HG03378 (cell line): ENCODE results near the gene PTPRG.

Experiments used
- ATAC-seq: cut with Tn5 transposase; IDR thresholded peaks from one replicate; pipeline ENCODE4 v1.9.1; 2021; ENCODE audit warnings: mild to moderate bottlenecking, moderate library complexity; ENCODE audit not compliant: unreplicated experiment

PTPRG gene

DNA sequence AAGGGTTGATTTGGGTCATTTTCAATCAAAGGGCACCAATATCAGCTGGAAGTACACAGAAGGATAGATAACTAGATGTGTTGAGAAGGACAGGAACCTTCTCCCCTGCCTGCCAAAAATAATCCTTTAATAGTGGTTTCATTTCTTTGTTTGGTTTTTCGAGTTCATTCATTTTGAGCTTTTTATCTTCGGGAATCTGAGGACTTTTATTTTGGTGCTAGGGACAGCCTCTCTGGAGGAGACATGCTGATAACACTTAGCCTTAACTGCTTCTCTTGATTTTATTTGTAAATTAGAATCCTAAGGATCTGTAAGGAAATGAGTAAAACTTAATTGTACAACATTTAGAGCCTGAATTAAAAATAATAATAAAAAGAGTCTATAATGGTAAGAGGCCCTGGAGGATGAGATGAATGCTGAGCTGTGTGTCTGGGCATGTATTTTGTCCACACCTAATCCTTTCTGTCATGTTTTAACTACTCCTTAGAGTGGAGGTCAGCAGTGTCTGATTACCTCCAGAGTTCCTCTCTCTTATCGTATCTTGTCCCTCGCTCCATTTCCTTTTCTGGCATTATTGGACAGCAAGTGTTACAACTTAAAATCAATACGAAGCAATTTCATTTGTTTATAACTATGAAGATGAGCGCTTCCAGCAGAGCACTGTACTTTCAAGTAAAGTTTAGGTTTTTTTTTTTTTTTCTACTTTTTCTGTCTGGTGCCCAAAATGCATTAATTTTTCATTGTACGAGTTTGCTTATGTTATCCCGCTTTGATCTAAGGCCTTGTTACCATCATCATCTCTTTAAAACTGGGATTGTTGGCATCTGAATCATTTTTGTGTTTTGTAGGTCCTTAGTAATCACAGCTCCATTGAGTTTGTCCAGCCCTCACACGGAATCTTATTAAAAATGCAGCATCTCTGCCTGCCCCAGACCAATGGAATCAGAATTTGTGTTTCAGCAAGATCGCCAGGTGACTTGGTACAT, 22.8 kb downstream of the PTPRG start:
- no peak for ATAC-seq

GRCh38 chr3:61589856-61590255, 28.5 kb downstream of the PTPRG start:
- ATAC-seq: no peak

DNA sequence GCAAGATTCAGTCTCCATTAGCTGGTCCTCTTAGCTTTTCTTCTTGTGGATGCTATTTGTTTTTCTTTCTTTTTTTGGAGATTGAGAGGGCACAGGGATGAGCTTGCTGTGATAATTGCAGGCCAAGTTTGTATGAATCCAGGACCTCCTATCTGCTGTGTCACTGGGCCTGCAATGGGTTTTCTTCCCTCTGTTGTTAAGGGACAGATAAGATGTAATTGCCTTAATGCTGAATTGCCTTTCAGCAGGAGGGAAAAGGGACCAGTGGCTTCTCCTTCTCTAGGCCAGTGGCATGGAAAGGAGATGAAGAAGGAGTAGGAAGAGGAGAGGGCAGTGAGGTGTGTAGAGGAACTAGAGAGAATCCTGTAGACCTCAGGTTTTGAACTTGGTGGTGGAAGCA, 29.9 kb downstream of the PTPRG start:
- ATAC-seq: no peak

DNA sequence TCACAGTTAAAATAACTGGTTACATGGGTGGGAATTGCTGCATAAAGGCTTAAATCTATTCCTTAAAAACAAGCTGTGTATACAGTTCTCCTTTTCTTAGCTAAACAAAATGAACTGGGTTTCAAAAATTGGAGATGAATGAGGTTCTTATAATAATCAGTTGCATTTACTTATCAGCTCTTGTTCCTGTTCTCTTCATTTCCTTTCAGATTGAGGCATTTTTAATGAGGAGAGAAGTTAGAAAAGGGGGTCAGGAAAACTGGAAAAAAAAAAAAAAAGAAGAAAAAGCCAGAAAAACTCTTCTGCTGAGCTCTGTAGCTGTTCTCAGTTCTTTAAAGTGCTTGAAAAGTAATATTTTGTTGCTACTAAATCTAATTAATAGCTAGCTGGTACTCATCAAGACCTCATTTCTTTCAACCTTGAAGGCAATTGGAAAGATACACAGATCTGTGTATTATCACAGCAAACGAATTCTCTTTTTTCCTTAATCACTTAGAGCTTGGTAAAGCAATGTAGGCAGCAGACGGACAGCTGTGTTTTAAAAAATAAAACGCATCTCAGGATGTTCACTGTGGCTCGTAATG, 32.2 kb downstream of the PTPRG start:
- ATAC-seq: no peak

DNA sequence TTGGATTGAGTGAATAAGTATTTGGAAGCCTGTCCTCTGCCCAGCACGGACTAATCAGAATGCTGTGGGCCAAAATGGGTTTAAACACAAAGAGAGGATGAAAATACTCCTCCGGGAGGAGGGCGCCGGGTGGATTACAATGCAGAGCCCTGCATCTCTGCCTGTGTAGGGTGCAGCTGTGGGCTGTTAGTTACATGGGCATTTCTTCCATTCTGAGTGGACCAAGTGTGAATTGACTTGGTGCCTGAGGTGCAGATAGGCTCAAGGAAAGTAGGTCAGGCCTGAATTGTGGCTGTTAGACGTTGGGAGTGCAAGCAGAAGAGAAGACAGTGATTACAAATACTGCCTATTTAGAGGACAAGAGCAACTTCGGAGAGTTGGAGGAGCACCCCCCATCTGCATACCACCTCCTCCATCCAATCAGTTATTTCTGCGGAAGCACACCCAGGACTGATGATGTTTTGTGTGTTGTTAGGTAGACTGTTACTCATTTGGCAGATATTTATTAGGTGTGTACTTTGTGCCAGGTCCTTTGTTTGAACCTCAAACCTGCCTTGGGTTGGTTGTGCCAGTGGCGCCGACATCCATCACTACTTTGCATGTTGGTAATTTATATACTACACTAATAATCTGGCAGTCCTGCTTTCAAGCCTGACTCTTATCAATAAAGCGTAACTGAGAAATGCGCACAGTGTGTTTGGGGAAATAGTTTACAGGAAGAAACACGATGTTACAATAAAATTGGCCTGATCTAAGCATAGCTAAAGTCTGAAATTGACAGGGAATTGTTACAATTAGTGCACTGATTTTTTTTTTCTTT, 33.0 kb downstream of the PTPRG start:
- ATAC-seq: no peak

DNA sequence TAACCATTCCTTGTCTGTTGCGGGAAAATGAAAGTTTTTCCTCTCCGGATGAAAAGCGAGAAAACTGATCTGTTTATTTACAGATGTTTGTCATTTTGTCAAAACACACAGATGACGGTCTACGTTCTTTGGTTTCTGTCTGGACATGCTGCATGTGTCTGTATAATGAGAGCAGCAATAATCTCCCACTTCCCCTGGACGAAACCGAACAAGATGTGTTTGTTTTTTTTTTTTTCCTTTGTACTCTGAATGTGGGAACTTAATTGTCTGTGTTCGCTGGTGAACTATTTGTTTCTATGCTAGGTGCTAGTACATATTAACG, 33.6 kb downstream of the PTPRG start:
- no peak for ATAC-seq

- no peak for ATAC-seq
Observed at GRCh38 chr3:61595288-61595687, 33.9 kb downstream of the PTPRG start.

- ATAC-seq: no peak
Observed at GRCh38 chr3:61595826-61596225, 34.5 kb downstream of the PTPRG start.

GRCh38 chr3:61597906-61598305, 36.5 kb downstream of the PTPRG start:
- ATAC-seq: no peak

DNA sequence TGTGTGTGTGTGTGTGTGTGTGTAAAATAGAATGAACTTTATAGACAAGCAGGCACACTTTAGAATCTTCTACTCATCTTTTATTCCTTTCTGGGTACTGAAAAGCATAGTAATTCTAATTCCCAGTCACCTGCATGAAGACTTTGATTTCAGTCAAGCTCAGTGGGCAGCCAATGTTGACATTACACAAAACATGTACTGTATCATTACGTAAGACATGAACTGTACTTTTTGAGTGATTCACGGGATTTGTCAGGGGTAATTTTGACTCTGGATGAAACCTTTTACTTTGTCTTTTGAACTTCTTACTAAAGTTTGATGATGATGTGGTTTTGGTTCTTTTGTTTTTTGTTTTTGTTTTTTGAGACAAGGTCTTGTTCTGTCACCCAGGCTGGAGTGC, 38.8 kb downstream of the PTPRG start:
- ATAC-seq: no peak

- ATAC-seq: no peak
Observed at GRCh38 chr3:61601831-61602230, 40.5 kb downstream of the PTPRG start.

DNA sequence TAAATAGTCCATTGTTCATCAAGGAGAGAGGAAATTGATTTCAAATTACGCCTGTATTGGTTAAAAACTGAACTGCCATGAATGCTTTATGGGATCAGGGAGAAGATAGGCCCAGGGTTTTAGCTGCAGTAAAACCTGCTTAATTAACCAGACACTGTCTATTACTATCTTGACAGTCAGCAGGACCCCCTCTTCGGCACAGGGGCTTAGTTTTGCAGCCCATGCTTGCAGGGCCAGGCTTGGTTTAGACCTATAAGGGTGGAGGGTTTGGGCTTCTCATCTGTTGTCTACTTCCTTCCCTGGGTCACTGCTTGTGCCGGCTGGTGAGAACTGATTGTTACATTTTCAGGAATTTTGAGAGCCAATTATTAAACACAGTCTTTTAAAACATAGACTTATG, 41.1 kb downstream of the PTPRG start:
- no peak for ATAC-seq

GRCh38 chr3:61605589-61606175, 44.3 kb downstream of the PTPRG start:
- no peak for ATAC-seq

DNA sequence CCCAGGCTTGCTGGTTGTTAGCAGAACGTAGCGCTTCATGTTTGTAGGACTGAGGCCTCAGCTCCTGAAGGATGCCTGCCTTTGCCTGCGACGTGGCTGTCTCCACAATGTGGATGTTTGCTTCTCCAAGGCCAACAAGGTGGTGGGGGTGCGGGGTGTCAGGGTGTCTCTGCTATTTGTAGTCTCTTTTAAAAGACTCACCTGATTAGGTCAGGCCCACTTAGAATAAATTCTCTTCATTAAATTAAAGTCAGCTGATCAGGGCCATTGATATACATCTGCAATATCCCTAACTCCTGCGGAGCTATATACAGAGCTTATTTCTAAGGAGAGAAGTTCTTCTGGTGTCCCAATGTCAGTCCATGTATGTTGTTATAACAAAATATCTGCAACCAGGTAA, 44.8 kb downstream of the PTPRG start:
- no peak for ATAC-seq

DNA sequence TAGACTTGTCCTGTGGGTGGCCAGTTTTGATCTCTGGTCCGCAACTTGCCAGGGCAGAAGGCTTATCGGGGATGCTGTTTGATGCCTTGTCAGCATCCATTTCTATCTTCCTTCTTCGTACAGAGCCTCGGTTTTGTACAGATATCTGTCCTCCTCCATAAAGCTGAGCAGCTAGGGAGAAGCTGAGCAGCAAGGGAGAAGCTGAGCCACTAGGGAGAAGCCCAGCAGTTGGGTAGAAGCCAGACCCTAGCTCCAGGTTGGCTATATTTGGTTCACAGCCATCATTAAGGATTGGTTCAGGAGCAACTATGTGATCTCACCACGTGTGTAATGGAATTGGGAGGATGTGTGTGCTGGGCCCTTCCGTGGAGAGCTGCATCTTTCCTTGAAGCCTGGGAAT, 46.7 kb downstream of the PTPRG start:
- ATAC-seq: no peak

DNA sequence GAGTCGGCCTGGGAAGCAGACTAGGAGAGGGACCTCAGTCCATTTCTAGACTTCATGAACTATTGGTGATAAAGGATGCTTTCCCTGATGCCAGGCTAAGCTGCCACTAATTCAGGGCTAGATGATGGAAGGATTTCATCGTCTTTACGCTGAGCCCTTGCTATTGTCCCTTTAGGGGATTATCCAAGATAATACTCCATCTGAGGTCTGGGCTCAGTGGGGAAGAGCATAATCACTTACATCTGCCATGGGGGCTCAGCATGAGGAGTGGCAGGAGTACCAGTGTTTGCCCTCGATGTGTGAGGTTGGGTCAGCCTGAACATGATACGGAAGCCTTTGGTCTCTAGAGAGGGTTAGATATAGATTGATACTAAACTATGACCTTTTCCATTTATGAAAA, 47.3 kb downstream of the PTPRG start:
- no peak for ATAC-seq

DNA sequence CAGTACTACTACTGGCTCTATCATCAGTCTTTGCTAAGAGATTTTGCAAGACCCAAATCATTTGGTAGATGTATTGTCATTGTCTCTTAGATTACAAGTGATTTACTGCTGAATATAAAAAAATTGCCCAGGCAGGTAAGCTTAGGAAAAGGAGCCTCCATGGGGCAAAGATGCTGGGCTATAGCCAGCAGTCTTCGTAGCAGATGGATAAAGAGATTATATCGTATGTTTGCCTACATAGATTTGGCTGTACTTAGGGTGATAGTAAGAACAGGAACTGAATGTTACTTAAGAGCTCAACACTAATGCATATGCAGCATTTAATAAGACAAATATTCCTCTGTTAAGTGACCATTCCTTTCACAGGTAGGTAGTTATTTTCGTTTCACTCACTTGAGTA, 48.9 kb downstream of the PTPRG start:
- ATAC-seq: no peak

GRCh38 chr3:61612211-61613194, 51.1 kb downstream of the PTPRG start:
- ATAC-seq: no peak

DNA sequence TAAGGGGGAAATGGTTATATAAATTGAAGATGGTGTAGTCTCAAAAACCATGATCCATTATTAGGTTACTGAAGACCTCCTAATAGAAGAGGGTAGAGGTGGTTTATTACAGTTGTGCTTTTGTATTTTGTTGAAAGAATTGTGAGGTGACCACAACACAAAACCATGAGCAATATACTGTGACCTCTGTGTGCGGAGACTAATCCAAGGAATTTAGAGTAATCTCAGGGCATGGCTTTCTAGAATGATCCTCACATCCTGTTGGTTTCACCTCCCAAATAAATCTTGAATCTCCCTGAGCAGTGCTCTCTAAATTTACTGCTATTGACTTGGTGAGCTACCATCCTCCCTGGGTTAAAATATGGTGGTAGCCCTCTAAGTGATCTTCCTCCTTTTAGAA, 52.3 kb downstream of the PTPRG start:
- no peak for ATAC-seq

GRCh38 chr3:61615643-61616042, 54.3 kb downstream of the PTPRG start:
- ATAC-seq: no peak
